Measurements from ENCODE around the gene PRPF38A.

PRPF38A gene

DNA sequence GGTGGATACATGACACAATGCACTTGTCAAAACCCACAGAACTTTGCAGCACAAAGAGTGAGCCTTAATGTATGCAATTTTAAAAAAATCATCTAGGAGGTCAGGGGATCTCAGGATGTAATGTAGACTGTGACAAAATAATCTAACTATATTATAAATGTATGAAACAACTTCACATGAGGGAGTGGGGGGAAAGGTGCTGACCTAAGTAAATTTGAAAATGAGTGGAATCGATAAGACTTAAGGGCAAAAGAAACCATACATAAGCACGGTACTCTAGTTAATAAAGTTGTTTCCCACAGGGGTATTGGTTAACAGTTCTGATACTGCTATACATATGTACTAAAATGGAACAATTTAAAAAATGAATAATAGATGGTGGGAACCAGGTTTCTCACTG, 64.7 kb downstream of the PRPF38A start:
- DNase-seq = no peak

Data from stimulated activated CD4-positive, alpha-beta T cell treated with anti-CD3 and anti-CD28 coated beads, Interleukin-12 subunit alpha, Interleukin-12 subunit beta, amount 100 ng/mL, for 4 hours (primary cell).